Measurements from ENCODE around the gene CCDC121.
A peak's percentile ranks its signal among the peaks of the same experiment; 100 is the strongest.
"Not testable (repeated sequence)": the region's sequence is repeated elsewhere in the genome, so short reads cannot be mapped to it uniquely, and the experiment has no call there.

CCDC121 gene

DNA sequence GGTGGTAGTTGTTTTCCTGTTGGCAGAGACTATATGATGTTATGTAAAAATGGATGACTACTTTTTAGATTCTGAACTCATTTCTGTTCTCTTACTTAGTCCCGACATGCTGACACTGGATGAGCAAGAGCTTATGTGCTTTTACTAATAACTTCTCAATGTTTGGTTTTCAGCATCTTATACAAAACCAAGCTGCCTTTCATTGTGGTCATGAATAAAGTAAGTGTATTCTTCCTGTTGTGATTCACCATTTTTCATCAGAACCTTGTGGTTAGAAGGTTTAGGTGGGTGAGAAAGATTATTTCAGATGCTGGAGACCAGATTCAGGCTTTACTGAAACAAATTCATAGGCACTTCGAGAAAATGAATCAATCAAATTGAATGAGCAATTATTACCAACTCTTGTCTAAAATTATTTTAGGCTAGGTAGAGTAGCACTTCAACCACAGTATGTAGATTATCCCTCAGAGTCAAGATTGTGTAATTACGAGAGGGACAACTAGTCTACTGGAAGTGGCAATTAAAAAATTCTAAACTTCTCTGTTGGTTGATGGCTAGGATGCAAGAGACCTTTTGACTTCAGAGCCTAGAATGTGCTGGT lies 9.3 kb upstream of the CCDC121 start:
- no peak for DNase-seq (ENCODE audit: low spot score)

DNA sequence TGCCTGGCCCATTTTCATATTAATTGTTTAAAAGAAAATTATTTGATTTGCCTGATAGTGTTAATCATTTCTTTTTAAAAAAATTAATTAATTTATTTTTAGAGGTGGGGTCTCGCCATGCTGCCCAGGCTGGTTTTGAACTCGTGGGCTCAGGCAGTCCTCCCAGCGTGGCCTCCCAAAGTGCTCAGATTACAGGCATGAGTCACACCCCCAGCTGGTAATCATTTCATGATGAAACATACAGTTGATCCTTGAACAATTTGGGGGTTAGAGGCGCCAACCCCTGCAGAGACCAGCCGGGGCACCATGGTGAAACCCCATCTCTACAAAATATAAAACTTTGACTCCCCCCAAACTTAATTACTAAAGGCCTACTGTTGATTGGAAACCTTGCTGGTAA lies 8.0 kb upstream of the CCDC121 start:
- no peak for DNase-seq (ENCODE audit: low spot score)

DNA sequence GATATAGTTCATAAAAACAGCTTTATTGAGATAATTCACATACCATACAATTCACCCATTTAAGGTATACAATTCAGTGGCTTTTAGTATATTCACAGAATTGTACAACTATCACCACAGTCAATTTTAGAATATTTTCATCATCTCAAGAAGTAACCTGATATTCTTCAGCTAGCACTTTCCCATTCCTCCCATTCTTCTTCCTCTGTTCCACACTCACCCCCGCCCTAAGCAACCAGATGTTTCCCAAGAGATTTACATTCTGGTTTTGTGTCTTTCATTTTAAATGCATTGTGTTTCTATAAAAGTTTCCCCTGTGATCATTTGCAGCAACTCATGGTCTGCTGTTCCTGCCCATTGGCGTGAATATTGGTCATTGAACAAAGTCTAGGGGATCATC lies 5.5 kb upstream of the CCDC121 start:
- no peak for DNase-seq (ENCODE audit: low spot score)

DNA sequence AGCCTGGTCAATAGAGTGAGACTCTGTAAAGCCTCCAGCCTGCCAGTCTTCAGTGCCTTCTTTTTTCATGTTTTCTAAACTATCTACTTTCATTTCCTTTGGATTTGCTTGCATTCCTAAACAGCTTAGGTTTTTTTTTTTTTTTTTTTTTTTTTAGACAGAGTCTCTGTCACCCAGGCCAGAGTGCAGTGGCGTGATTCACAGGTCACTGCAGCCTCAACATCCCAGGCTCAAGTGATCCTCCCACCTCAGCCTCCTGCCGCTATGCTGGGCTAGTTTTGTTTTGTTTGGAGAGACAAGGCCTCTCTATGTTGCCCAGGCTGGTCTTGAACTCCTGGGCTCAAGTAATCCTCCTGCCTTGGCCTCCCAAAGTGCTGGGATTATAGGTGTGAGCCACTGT lies 1.4 kb upstream of the CCDC121 start:
- DNase-seq (ENCODE audit: low spot score) = not testable (repeated sequence)

DNA sequence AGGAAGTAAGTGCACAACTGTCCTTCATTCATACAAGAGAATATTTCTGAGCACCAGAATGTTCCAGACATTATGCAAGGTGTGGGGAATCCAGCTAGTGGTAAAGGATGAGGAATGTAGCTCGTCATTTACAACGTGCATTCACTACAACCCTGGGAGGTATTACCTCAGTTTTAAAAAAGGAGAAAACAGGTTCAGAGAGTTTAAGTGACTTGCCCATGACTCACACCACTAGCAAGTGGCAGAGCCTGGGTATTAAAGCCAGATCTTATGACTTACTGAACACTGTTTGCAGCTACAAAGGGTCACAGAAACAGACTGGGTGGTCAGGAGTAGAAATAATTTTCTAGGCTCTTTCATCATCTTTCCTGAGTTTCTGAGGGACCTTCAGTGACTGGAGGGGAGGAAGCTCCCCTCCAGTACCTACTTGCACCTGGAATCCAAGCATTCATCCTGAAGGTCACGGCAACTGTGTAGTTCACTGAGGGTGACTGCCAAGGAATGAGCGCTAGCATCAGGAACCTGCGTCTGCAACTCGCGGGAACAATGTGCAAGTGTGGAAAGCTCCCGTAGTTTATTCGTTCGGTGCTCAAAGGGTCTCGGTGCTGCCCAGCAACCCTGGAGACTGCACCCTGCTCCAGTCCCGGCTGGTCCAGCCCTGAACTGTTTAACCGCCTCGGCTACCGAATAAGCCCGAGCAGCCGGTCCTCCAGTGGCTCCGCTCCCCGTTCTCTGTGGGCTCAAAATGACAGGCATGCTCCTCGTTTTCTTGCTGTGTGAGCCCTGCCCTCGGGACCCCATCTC lies 647 bp downstream of the CCDC121 start:
- DNase-seq (ENCODE audit: low spot score) = no peak

DNA sequence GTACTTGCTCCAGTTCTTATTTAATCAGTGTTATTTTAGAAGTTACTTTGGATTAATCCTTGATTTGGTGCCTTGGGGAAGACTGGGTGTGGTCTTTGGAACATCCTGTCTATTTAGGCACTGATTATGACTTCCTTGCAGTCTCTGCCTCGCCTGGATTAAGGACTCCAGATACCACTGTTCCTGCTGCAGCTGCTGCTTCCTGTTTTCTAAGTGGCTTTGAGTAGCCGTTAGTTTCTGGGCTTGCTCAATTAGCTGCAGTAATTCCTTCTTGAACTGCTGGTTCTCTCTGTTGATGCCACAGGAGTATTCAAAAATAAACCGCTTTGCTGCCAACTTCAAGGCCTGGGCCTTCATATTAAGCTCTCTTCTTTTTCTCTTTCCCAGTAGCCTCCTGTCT lies 1.9 kb downstream of the CCDC121 start:
- not testable (repeated sequence) for DNase-seq (ENCODE audit: low spot score)

DNA sequence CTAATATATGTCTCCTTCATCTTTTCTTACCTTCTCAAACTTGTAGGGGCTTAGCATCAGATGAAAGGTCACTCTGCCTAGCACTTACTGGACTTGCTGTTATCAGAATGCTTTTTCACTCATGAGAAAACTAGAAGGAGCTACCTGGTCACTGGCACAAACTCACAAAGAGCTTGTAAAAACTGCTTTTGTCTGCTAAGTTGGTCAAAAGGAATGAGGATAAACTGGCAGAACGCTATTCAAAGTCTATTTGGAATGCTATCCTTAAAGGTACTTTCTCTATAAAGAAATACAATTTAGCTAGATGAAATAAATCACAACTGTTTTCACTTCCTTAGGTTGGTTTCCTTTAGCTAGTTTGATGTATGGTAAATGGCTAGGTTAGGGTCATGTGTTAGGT lies 2.5 kb downstream of the CCDC121 start:
- DNase-seq (ENCODE audit: low spot score) = not testable (repeated sequence)

DNA sequence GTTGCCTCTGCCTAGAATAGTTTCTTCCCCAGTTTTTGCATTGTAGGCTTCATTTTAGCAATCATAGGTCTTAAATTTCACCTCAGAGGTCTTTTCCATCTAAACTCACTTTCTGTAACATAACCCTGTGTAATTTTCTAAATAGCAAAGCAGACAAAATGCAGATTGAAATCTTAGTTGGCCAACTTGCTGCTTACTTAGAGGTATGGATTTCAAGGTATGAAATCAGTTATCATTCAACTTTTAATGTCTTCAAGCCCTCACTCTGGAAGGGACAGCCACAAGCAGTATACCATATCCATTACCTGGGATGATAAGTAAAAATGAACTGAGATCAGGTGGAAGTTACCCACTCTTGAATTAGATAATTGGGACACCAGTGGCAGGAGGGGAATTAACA lies 3.9 kb downstream of the CCDC121 start:
- no peak for DNase-seq (ENCODE audit: low spot score)

DNA sequence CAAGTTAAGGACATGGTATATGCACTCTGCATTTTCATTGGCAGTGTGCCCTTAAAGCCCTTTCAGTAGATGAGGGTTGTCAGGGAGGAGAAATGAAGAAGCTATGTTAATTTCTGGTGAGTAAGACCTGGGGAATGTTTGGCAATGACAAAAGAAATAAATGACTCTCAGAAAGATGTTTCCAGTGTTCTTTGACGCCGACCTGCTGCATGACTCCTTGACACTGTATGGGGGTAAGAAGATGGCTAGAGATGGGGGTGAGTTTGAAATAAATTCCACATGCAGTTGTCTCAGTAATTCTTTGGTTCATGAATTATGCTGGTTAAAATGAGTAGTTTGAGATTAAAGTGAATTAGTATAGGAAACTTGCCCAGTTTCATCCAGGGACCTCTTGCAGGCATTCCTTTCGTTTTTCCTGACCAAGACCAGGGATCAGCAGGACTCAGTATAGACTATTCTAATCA lies 5.9 kb downstream of the CCDC121 start:
- DNase-seq (ENCODE audit: low spot score) = no peak

DNA sequence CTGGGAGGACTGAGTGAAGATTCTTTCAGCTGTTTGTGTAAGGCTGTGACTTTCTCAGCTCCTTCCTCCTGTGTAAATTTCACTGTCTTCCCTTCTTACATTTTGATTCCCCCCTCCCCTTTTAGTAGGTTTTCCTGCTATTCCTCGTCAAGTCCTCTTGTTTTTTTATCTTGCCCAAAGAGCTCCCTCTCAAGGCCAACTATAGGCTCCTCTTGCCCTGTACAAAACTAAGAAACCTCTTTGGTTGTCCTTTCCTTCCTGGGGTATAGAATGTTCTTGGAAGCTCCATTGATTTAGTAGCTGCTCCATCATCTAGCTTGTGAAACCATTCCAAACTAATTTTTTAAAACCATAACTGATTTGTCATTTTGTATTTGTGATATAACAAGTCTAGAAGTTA lies 7.3 kb downstream of the CCDC121 start:
- DNase-seq (ENCODE audit: low spot score) = no peak

DNA sequence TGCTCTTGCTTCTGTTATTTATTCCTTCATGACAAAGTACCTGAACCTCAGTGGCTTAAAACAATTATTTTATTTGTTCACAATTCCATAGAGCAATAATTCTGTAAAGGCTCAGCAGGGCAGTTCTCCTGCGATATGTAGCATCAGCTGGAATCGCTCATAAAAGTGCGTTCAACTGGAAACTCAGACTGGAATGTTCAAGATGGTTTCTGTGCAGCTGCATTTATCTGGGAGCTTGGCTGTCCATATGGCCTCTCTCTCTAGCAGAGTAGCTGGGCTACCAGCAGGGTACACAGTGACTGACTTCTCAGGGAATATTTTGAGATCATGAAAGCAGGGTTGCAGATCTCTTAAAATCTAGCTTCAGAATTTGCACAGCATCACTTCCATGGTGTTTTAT lies 13.5 kb downstream of the CCDC121 start:
- no peak for DNase-seq (ENCODE audit: low spot score)

DNA sequence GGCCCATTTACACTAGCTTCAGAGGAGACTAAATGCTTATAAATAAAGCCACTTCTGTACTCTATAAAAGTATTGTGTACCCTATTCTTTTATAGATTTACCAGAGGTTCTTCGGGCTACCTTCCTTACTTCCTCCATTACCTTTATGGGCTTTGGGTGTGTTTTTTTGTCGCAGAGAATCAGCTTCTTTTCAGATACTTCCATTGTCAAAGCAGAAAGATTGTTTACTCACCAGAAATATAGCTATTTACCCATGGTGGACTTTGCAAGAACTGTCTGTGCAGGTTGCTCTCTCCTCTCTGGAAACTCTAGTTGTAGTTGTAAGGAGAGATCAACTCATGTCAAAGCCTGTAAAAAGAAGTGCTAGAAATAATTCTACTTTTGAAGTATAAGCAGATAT lies 14.8 kb downstream of the CCDC121 start:
- DNase-seq (ENCODE audit: low spot score) = no peak

DNA sequence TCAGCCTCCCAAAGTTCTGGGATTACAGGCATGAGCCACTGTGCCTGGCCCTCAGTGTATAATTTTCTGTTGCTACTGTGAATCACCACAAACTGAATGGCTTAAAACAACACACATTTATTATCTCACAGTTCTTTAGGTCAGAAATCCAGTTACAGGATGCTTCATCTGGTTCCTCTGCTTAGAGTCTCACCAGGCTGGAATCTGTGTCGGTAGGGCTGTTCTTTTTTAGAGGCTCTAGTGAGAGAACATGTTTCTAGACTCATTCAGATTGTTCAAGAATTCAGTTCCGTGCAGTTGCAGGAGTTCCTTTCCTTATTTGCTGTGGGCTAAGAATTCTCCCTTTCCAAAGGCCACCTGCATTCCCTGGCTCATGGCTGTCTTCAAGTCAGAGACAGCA lies 22.2 kb downstream of the CCDC121 start:
- no peak for DNase-seq (ENCODE audit: low spot score)

DNA sequence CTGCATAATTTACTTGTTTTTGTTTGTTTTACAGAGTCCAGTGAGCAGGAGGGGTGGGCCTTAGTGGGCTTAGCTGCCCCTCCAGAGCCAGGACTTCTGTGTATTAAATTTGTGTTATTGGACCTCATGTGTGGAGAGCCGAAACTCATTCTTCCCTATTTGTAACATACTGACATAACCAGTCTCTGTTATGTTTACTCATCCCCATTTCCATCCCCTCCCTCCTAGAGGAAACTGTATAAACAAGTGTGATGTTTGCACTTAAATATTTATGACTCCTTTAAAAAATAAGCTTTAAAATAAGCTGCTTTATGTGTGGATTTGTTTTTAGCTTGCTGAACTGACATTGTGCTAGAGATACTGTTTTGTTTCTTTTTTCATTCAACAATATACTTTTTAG lies 32.2 kb downstream of the CCDC121 start:
- no peak for DNase-seq (ENCODE audit: low spot score)

DNA sequence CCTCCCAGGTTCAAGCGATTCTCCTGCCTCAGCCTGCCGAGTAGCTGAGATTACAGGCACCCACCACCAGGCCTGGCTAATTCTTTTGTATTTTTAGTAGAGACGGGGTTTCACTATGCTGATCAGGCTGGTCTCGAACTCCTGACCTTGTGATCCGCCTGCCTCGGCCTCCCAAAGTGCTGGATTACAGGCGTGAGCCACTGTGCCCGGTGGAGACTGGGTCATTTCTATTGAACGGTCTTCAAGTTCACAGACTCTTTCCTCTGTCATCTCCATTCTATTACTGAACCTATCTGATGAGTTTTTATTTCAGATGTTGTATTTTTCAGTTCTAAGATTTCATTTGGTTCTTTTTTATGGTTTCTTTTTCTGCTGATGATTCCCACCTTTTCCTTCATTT lies 33.4 kb downstream of the CCDC121 start:
- DNase-seq (ENCODE audit: low spot score) = not testable (repeated sequence)

DNA sequence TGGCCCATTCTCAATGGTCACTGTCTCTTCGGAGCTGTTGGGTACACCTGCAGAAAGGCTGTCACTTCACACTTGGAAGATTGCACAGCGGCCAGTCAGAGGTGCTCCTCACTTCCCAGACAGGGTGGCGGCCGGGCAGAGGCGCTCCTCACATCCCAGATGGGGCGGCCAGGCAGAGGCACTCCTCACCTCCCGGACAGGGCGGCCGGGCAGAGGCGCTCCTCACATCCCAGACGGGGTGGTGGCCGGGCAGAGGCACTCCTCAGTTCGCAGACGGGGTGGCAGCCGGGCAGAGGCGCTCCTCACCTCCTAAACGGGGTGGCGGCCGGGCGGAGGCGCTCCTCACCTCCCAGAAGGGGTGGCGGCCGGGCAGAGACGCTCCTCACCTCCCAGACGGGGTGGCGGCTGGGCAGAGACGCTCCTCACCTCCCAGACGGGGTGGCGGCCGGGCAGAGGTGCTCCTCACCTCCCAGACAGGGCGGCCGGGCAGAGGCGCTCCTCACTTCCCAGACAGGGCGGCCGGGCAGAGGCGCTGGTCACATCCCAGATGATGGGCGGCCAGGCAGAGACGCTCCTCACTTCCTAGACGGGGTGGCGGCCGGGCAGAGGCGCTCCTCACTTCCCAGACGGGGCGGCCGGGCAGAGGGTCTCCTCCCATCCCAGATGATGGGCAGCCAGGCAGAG lies 34.6 kb downstream of the CCDC121 start:
- DNase-seq (ENCODE audit: low spot score) = not testable (repeated sequence)

DNA sequence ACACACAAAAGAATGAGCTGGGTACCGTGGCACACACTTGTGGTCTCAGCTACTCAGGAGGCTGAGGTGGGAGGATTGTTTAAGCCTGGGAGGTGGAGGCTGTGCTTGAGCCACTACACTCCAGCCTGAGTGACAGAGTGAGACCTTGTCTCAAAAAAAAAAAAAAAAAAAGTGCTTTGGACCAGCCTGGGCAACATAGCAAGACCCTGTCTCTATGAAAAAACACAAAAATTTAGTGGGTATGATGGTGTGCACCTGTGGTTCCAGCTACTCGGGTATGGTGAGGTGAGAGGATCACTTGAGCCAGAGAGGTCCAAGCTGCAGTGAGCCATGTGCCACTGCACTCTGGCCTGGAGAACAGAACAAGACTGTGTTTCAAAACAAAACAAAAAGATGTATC lies 35.6 kb downstream of the CCDC121 start:
- DNase-seq (ENCODE audit: low spot score) = no peak

DNA sequence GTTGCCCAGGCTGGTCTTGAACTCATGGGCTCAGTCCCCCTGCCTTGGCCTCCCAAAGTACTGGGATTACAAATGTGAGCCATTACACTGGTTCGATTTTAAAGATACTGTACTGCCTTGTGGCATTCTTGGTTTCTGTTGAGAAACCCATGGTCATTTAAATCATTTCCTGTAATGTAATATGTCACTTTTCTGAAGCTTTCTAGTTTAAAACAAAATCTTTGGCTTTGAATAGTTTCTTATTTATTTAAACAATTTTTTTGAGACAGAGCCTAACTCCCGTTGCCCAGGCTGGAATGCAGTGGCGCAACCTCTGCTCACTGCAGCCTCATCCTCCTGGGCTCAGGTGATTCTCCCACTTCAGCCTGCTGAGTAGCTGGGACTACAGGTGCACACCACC lies 37.1 kb downstream of the CCDC121 start:
- DNase-seq (ENCODE audit: low spot score) = no peak

DNA sequence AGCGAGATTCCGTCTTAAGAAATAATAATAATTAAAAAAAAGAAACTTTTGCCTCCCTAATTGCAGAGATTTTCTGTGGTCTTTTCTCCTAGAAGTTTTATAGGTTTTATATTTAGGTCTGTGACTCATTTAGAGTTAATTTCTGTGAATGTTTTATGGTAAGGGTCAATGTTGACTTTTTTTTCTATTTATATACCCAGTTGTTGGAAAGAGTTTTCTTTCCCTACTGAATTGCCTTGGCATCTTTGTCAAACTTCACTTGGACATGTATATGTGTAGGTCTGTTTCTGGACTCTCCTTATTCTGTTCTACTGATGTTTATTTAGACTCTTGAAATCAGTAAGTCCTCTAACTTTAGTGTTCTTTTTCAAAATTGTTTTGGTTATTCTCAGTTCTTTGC lies 40.5 kb downstream of the CCDC121 start:
- DNase-seq (ENCODE audit: low spot score) = no peak

DNA sequence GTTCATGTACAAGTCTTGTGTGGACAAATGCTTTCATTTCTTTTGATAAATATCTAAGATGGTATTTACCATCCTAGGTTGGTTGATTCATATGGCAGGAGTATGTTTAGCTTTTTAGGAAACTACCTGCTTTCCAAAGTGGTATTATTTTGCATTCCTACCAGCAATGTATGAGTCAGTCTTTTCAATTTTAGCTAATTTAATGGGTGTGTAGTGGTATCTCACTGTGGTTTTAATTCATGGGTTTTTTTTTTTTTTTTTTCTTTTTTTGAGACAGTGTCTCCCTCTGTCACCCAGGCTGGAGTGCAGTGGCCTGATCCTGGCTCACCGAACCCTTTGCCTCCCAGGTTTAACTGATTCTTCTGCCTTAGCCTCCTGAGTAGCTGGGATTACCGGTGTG lies 41.8 kb downstream of the CCDC121 start:
- no peak for DNase-seq (ENCODE audit: low spot score)

DNA sequence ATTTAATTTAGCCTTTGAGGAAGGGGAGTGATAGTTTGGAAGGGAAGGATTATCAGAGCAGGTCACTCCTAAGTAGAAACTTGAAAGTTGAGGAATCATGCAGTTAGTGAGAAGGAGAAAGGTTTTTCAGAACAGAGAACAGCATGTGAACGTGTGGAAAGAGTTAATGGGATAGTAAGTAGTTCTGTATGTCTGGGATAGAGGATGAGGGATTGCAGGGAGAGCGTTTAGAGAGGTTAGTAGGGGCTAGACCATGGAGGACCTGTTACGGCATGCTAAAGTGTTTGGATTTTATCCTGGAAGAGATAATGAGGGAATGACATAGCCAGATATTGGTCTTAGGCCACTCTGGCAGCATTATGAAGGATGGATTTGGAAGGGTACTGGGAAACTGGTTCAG lies 44.2 kb downstream of the CCDC121 start:
- DNase-seq (ENCODE audit: low spot score) = no peak

DNA sequence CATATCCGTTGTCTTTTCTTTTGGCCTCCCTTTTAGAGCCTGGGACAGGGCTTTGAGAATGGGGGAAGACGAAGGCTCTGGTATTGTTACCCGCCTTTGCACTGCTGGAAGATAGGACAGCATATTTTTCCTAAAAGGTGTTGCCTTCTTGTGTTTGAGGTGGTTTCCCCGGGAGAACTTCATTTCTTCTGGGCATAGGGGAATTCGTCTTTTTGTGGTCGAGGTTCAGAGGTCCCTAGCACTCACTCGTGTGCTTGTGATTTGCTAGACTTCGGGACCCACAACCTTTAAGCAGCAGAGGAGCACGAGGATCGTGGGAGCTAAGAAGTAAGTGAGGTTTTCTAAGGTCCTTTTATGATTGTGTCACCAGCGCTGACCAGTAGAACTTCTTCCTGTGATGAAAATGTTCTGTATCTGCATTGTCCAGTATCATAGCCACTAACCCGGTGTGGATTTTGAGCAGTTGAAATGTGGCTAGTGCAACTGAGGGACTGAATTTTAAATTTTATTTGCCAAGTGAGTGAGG lies 45.4 kb downstream of the CCDC121 start:
- peak; percentile 6 for DNase-seq (ENCODE audit: low spot score)
